PFSK-1 (cell line): ENCODE measurements around the gene ST3GAL6.

Source experiments
- POLR2AphosphoS5 ChIP-seq: IDR thresholded peaks from 2 replicates; pipeline ENCODE4 v1.6.1; 2012; ENCODE audit warnings: low read depth, mild to moderate bottlenecking, control low read depth, low read length, moderate library complexity
- REST ChIP-seq, 2 experiments: IDR thresholded peaks; 2 replicates each; pipeline versions ENCODE4 v1.6.1 to v1.8.0; 2011 to 2012; ENCODE audit warnings: low read depth in 2 of 2, low read length in 2 of 2, control low read depth in 1 of 2, inconsistent platforms in 1 of 2, mild to moderate bottlenecking in 1 of 2, moderate library complexity in 1 of 2; ENCODE audit not compliant: insufficient read depth in 1 of 2
- SIN3A ChIP-seq: IDR thresholded peaks from 2 replicates; pipeline ENCODE4 v1.6.1; 2012; ENCODE audit warnings: mild to moderate bottlenecking, low read length, moderate library complexity, borderline replicate concordance; ENCODE audit not compliant: insufficient read depth

GRCh38 chr3:98777801-98778220 is 14.7 kb downstream of the ST3GAL6 start:
- TF ChIP-seq POLR2AphosphoS5, result no peak
- no peak for TF ChIP-seq REST (IDR thresholded peaks at IDR 0.05; ENCODE audit: insufficient read depth in 1 of 2, low read depth in 2 of 2, low read length in 2 of 2)
- TF ChIP-seq SIN3A, result no peak
